ENCODE data around the gene TMEM119. TPM values are rescaled to one million over a fixed set of nuclear protein-coding genes. Genes with fewer than 3 reads are reported as not detected.
"Not testable (repeated sequence)": the region's sequence is repeated elsewhere in the genome, so short reads cannot be mapped to it uniquely, and the experiment has no call there.

TMEM119 gene
- total RNA-seq, 2 experiments from 2014 or later = not detected

GRCh38 chr12:108580531-108580930 lies 17.4 kb downstream of the TMEM119 start:
- POLR2A ChIA-PET = no interaction called here
- CTCF ChIA-PET = no interaction called here

- POLR2A ChIA-PET = no interaction called here
- CTCF ChIA-PET = no interaction called here
Observed at GRCh38 chr12:108578813-108579212, 19.1 kb downstream of the TMEM119 start.

GRCh38 chr12:108578264-108578663 lies 19.6 kb downstream of the TMEM119 start:
- POLR2A ChIA-PET = no interaction called here
- CTCF ChIA-PET = no interaction called here

- ChIA-PET CTCF (interaction anchor here (2.5 kb wide), 1 partner anchor 40 kb away, joined by 7 read pairs; no protein-coding TSS in a partner anchor), POLR2A (no interaction called here)
Observed at GRCh38 chr12:108577458-108577857, 20.4 kb downstream of the TMEM119 start.

DNA sequence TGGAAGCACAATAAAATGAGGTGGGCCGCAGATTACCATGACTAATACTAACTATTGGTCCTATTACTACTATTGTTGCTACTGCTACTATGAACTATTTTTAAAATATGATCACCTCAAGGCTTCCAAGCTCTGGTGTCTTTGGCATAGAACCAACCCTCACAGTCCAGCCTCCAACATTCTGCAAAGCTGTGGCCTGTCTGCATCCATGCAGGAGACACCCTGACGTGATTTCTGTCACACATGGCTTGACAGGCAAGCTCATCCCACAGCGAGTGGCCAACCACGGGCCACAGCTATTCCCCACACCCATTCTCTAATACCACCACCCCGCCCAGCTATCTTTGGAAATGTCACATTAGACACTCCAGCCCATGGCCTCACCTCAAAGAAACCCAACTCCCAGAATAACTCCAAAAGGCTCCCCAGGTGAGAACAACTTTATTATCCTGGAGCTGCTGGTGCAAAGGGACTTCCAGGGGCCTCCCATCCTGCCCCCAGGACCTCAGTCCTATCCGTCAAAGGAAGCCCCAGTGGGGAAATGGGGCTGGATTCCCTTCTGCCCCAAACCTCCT lies 21.1 kb downstream of the TMEM119 start:
- ChIA-PET POLR2A (no interaction called here), CTCF (interaction anchor here (2.5 kb wide), 1 partner anchor 41 kb away, joined by 7 read pairs; no protein-coding TSS in a partner anchor)

DNA sequence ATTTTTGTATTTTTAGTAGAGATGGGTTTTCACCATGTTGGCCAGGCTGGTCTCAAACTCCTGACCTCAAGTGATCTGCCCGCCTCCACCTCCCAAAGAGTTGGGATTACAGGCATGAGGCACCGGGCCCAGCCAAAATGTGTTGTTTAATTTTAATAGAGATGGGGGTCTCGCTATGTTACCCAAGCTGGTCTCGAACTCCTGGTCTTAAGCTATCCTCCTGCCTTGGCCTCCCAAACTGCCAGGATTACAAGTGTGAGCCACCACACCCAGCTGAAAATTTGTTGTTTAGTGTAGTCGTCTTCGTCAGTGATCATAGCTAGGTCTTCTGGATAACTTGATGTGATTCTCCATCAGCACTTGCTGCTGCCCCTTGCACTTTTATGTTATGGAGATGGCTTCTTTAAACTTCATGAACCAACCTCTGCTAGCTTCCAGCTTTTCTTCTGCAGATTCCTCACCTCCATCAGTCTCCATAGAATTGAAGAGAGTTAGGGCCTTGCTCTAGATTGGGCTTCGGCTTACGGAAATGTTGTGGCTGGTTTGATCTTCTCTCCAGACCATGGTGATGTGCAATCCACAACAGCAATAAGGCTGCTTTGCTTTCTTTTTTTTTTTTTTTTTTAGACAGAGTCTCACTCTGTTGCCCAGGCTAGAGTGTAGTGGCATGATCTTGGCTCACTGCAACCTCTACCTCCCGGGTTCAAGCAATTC lies 22.5 kb downstream of the TMEM119 start:
- ChIA-PET CTCF (interaction anchor here (0.7 to 2.5 kb wide), 4 partner anchors 11 to 111 kb away, joined by 3 to 7 read pairs (median 3); no protein-coding TSS in a partner anchor), POLR2A (no interaction called here)

GRCh38 chr12:108574276-108574675 lies 23.6 kb downstream of the TMEM119 start:
- CTCF ChIA-PET = interaction anchor here (2.5 kb wide), 1 partner anchor 43 kb away, joined by 20 read pairs; no protein-coding TSS in a partner anchor
- POLR2A ChIA-PET = not testable (repeated sequence)

GRCh38 chr12:108573317-108573716 lies 24.6 kb downstream of the TMEM119 start:
- ChIA-PET CTCF (interaction anchor here (0.7 to 2.5 kb wide), 5 partner anchors 12 to 264 kb away, joined by 3 to 20 read pairs (median 3); partner anchors contain the start of gene SART3), POLR2A (interaction anchor here (0.7 to 2.0 kb wide), 3 partner anchors 11 to 212 kb away, joined by 3 to 10 read pairs (median 10); partner anchors contain the start of genes ISCU and SART3)

DNA sequence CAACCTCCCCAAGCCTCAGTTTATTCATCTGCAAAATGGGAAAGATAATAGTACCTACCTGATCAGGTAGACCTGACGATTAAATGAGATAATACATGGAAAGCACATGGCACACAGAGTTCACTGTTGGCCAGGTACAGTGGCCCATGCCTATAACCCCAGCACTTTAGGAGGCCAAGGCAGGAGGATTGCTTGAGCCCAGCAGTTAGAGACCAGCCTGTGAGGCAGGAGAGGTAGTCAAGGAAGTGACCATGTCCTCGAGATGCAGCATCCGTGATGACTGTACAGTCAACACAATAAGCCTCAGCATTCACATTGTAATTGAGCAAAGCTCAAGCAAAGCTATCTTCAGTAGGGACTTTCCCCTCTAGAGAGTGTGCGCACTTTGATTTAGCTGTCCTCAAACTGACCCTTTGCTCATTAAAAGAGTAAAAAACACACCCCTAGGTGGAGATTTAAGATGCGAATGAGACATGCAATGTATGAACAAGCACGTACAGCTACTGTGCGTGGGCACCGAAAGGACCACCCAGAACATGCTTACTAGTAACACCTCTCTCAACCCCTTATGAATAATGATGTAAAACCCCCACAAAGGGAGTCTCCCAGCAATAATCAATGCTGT lies 25.6 kb downstream of the TMEM119 start:
- CTCF ChIA-PET = interaction anchor here (1.1 to 2.5 kb wide), 4 partner anchors 39 to 265 kb away, joined by 3 to 20 read pairs (median 4); no protein-coding TSS in a partner anchor
- POLR2A ChIA-PET = interaction anchor here (0.7 to 2.0 kb wide), 3 partner anchors 10 to 48 kb away, joined by 3 to 10 read pairs (median 6); partner anchors contain the start of genes ISCU and SART3

DNA sequence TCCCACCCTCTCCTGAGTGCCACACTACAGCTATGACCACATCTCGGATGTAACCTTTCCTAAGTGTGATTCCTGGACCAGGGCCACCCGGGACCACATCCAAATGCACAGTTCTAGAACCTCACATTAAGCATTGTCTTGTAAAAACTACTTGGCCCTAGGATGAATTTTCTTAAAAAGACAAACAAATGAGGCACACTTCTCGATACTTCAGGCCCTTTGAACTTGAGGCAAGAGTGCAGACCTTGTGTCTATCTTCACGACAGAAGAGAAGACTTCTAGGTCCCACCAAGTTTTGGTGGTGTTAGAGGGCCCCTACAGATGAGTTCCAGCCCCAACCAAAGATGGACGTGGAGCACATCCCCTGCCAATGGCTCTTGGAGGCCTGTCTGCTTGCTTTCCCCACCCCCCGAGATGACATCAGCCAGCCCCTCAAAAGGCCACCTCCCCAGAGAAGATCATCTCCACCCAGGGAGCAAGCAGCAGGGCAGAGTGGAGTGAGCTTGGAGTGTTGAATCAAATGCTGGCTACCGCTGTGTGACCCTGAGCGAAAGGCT lies 26.2 kb downstream of the TMEM119 start:
- ChIA-PET POLR2A (interaction anchor here (2.0 kb wide), 1 partner anchor 10 kb away, joined by 10 read pairs; the partner anchor contains the start of genes ISCU and SART3), CTCF (interaction anchor here (1.3 to 8.4 kb wide), 4 partner anchors 46 to 58 kb away, joined by 3 to 129 read pairs (median 12); no protein-coding TSS in a partner anchor)

GRCh38 chr12:108570743-108571608 lies 26.9 kb downstream of the TMEM119 start:
- ChIA-PET POLR2A (interaction anchor here (0.9 kb wide), 1 partner anchor 46 kb away, joined by 5 read pairs; no protein-coding TSS in a partner anchor), CTCF (interaction anchor here (1.0 to 8.4 kb wide), 4 partner anchors 11 to 61 kb away, joined by 3 to 129 read pairs (median 4); no protein-coding TSS in a partner anchor)

GRCh38 chr12:108568338-108569154 lies 29.3 kb downstream of the TMEM119 start:
- ChIA-PET CTCF (interaction anchor here (0.7 to 8.4 kb wide), 4 partner anchors 9 to 270 kb away, joined by 3 to 129 read pairs (median 11); partner anchors contain the start of gene SART3), POLR2A (interaction anchor here (1.0 to 2.3 kb wide), 6 partner anchors 9 to 66 kb away, joined by 3 to 16 read pairs (median 6); partner anchors contain the start of gene SELPLG)

GRCh38 chr12:108567406-108568337 lies 30.2 kb downstream of the TMEM119 start:
- ChIA-PET CTCF (interaction anchor here (1.1 to 8.4 kb wide), 4 partner anchors 8 to 68 kb away, joined by 5 to 129 read pairs (median 11); partner anchors contain the start of gene SART3), POLR2A (interaction anchor here (1.0 to 2.3 kb wide), 5 partner anchors 8 to 66 kb away, joined by 3 to 16 read pairs (median 5); partner anchors contain the start of gene SELPLG)

DNA sequence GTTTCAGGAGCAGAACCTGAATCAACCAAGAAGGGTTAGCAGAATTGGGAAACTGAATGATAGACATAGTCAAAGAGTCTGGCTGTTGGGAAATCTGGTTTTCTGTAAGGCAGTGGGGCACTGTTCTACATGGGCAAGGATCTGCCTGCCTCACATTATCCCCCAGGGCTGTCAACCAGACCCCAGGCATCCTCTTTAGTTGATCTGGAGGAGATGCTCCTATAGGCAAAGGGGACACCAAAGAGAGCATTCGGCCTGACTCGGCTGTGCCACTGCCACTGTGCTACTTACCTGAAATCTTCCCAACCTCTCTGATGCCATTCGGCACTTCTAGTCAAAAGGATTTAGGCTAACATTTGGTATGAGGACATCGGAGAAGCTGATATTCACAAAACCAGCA lies 31.4 kb downstream of the TMEM119 start:
- ChIA-PET CTCF (interaction anchor here (1.4 to 8.4 kb wide), 2 partner anchors 53 to 98 kb away, joined by 4 to 129 read pairs; no protein-coding TSS in a partner anchor), POLR2A (interaction anchor here (1.0 kb wide), 1 partner anchor 51 kb away, joined by 6 read pairs; no protein-coding TSS in a partner anchor)

- CTCF ChIA-PET = interaction anchor here (0.6 to 8.4 kb wide), 3 partner anchors 53 to 98 kb away, joined by 4 to 129 read pairs (median 4); no protein-coding TSS in a partner anchor
- POLR2A ChIA-PET = interaction anchor here (0.5 to 1.0 kb wide), 3 partner anchors 51 to 68 kb away, joined by 5 to 8 read pairs (median 6); partner anchors contain the start of gene SELPLG
Observed at GRCh38 chr12:108565976-108566375, 31.9 kb downstream of the TMEM119 start.

DNA sequence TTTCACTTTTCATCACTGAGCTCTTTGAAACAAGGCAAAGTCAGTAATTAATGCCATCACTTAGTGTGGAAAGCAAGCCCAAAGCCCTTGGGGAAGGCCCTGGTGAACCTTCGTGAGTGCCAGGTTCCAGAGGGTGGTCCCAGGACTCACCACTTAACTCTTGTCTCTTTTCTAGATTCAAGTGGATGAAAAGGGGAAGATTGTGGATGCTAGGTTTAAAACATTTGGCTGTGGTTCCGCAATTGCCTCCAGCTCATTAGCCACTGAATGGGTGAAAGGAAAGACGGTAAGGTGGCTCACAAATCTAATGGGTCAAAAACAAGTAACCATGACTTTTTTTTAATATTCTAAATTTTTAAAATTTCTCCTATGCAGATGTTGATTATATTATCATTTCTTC lies 32.7 kb downstream of the TMEM119 start:
- CTCF ChIA-PET = interaction anchor here (1.9 to 8.4 kb wide), 2 partner anchors 54 to 70 kb away, joined by 10 to 129 read pairs; no protein-coding TSS in a partner anchor
- POLR2A ChIA-PET = interaction anchor here (1.2 kb wide), 1 partner anchor 53 kb away, joined by 4 read pairs; no protein-coding TSS in a partner anchor

All from activated CD8-positive, alpha-beta memory T cell treated with anti-CD3 and anti-CD28 coated beads for 36 hours (primary cell).